H1 (cell line): ENCODE data around the gene ODC1. TPM values are rescaled to one million over a fixed set of nuclear protein-coding genes. Genes with fewer than 3 reads are reported as not detected.

Experiments used
- CTCF ChIA-PET: fragments of 300-600 bp; sonication (Branson Sonifier 250); formaldehyde crosslinking; loops from one replicate; lab custom pipeline; 2021; ENCODE audit not compliant: partially characterized antibody; lab: Charles Lee
- POLR2A ChIA-PET: fragments of 300-600 bp; sonication (Branson Sonifier 250); formaldehyde crosslinking; loops from one replicate; lab custom pipeline; 2021; ENCODE audit warnings: inconsistent platforms; ENCODE audit not compliant: partially characterized antibody; lab: Charles Lee
- DNase-seq, 2 experiments: peaks; one replicate each; pipeline versions ENCODE4 v3.0.0 to v3.0.0-alpha.2; 2010 to 2022; ENCODE audit warnings: low spot score in 2 of 2, low read depth in 1 of 2, mixed read lengths in 1 of 2
- FAIRE-seq: peaks from 2 replicates; lab custom pipeline; 2011; peaks lifted over from hg19 to GRCh38; lab: Jason Lieb, UNC
- H2AFZ ChIP-seq: 2 replicates; pipeline ENCODE4 v1.8.1; 2012; ENCODE audit warnings: low read length, inconsistent platforms
- H2AK5ac ChIP-seq: 2 replicates; pipeline ENCODE4 v1.6.1; 2013; ENCODE audit warnings: low read depth, low read length
- H2BK120ac ChIP-seq: replicated peaks from 2 replicates; pipeline ENCODE3; 2013; ENCODE audit warnings: low read depth, low read length, inconsistent platforms
- H2BK12ac ChIP-seq: 2 replicates; pipeline ENCODE4 v1.6.1; 2013; ENCODE audit warnings: low read depth, low read length
- H2BK15ac ChIP-seq: 2 replicates; pipeline ENCODE4 v1.6.1; 2013; ENCODE audit warnings: low read length
- H2BK20ac ChIP-seq: 2 replicates; pipeline ENCODE4 v1.6.1; 2013; ENCODE audit warnings: low read length
- H2BK5ac ChIP-seq: 2 replicates; pipeline ENCODE4 v1.6.1; 2013; ENCODE audit warnings: low read depth, low read length
- H3K14ac ChIP-seq: 2 replicates; pipeline ENCODE4 v1.6.1; 2013; ENCODE audit warnings: inconsistent platforms; ENCODE audit not compliant: insufficient read length
- H3K18ac ChIP-seq: 2 replicates; pipeline ENCODE4 v1.6.1; 2013; ENCODE audit warnings: low read length; ENCODE audit errors: extremely low read depth
- H3K23ac ChIP-seq: 2 replicates; pipeline ENCODE4 v1.6.1; 2013; ENCODE audit warnings: inconsistent platforms; ENCODE audit not compliant: insufficient read length
- H3K23me2 ChIP-seq: 2 replicates; pipeline ENCODE4 v1.6.1; 2013; ENCODE audit warnings: low read depth, low read length
- H3K27ac ChIP-seq: 2 replicates; pipeline ENCODE4 v1.6.1; 2011; ENCODE audit warnings: low read depth, low read length, inconsistent platforms
- H3K27me3 ChIP-seq, 4 experiments: replicated peaks in 1 of 4; 1 replicate in 1 of 4; 2 replicates in 3 of 4; pipeline versions ENCODE4 v1.6.1 to v1.8.1; 2011 to 2013; ENCODE audit warnings: low read length in 3 of 4, mild to moderate bottlenecking in 3 of 4, inconsistent platforms in 2 of 4, mixed read lengths in 2 of 4, moderate library complexity in 1 of 4; ENCODE audit not compliant: control insufficient read depth in 3 of 4, insufficient read depth in 3 of 4; ENCODE audit errors: extremely low read depth in 1 of 4
- H3K36me3 ChIP-seq, 4 experiments: 2 replicates each; pipeline versions ENCODE4 v1.6.1 to v1.8.1; 2011 to 2013; ENCODE audit warnings: mild to moderate bottlenecking in 4 of 4, low read length in 3 of 4, moderate library complexity in 2 of 4, control low read depth in 1 of 4, inconsistent platforms in 1 of 4; ENCODE audit not compliant: insufficient read depth in 4 of 4, control insufficient read depth in 2 of 4
- H3K4ac ChIP-seq: replicated peaks from 2 replicates; pipeline ENCODE3; 2013; ENCODE audit warnings: low read length, low read depth, mixed read lengths, inconsistent platforms; ENCODE audit not compliant: insufficient read length
- H3K4me1 ChIP-seq, 4 experiments: replicated peaks in 1 of 4; 1 replicate in 1 of 4; 2 replicates in 3 of 4; pipeline versions ENCODE4 v1.6.1 to v1.8.1; 2011 to 2013; ENCODE audit warnings: low read length in 3 of 4, inconsistent platforms in 2 of 4, mixed read lengths in 1 of 4; ENCODE audit not compliant: insufficient read depth in 4 of 4, control insufficient read depth in 3 of 4
- H3K4me2 ChIP-seq, 2 experiments: 2 replicates each; pipeline versions ENCODE4 v1.6.1 to v1.8.1; 2011 to 2013; ENCODE audit warnings: low read depth in 2 of 2, low read length in 2 of 2, control low read depth in 1 of 2, inconsistent platforms in 1 of 2, mild to moderate bottlenecking in 1 of 2; ENCODE audit not compliant: insufficient read depth in 1 of 2
- H3K4me3 ChIP-seq, 4 experiments: fragments of 200-600, 300-600 bp in 1 of 4; sonication (generic), shearing (Covaris generic), sonication (Bioruptor Twin) in 1 of 4; 2 replicates each; pipeline versions ENCODE4 v1.5.1 to v1.8.1; 2011 to 2016; ENCODE audit warnings: low read length in 4 of 4, low read depth in 3 of 4, control low read depth in 2 of 4, inconsistent platforms in 2 of 4, mild to moderate bottlenecking in 2 of 4, mixed read lengths in 1 of 4, moderate library complexity in 1 of 4; ENCODE audit not compliant: insufficient read depth in 2 of 4; ENCODE audit errors: extremely low read depth in 1 of 4
- H3K56ac ChIP-seq: replicated peaks from 2 replicates; pipeline ENCODE3; 2013; ENCODE audit warnings: low read depth, mild to moderate bottlenecking, mixed read lengths, low read length, inconsistent platforms; ENCODE audit not compliant: insufficient read length
- H3K79me1 ChIP-seq: 2 replicates; pipeline ENCODE4 v1.6.1; 2013; ENCODE audit warnings: low read depth, low read length, control low read depth
- H3K79me2 ChIP-seq, 2 experiments: 2 replicates each; pipeline versions ENCODE4 v1.6.1 to v1.8.1; 2012 to 2013; ENCODE audit warnings: low read length in 2 of 2, mild to moderate bottlenecking in 2 of 2, inconsistent platforms in 1 of 2; ENCODE audit not compliant: insufficient read depth in 2 of 2, control insufficient read depth in 1 of 2
- H3K9ac ChIP-seq, 4 experiments: replicated peaks in 1 of 4; 1 replicate in 1 of 4; 2 replicates in 3 of 4; pipeline versions ENCODE4 v1.6.1 to v1.8.1; 2011 to 2013; ENCODE audit warnings: low read depth in 3 of 4, low read length in 3 of 4, control low read depth in 2 of 4, mild to moderate bottlenecking in 2 of 4, moderate library complexity in 2 of 4, inconsistent platforms in 1 of 4; ENCODE audit errors: extremely low read depth in 1 of 4
- H3K9me3 ChIP-seq, 2 experiments: 2 replicates each; pipeline versions ENCODE4 v1.6.1 to v1.8.1; 2012 to 2013; ENCODE audit warnings: mild to moderate bottlenecking in 2 of 2, moderate library complexity in 2 of 2, control low read depth in 1 of 2, inconsistent platforms in 1 of 2, low read depth in 1 of 2, low read length in 1 of 2, mixed read lengths in 1 of 2; ENCODE audit not compliant: insufficient read depth in 2 of 2
- H4K20me1 ChIP-seq, 2 experiments: replicated peaks in 1 of 2; 2 replicates each; pipeline versions ENCODE3 to v1.8.1; 2011 to 2013; ENCODE audit warnings: inconsistent platforms in 2 of 2, low read length in 2 of 2, mild to moderate bottlenecking in 1 of 2; ENCODE audit not compliant: insufficient read depth in 2 of 2, control insufficient read depth in 1 of 2
- H4K5ac ChIP-seq: 2 replicates; pipeline ENCODE4 v1.6.1; 2013; ENCODE audit warnings: low read length, low read depth, mixed read lengths, inconsistent platforms; ENCODE audit not compliant: insufficient read length
- H4K8ac ChIP-seq: 2 replicates; pipeline ENCODE4 v1.8.0; 2013; ENCODE audit warnings: mild to moderate bottlenecking, moderate library complexity, low read length, inconsistent platforms; ENCODE audit not compliant: insufficient read depth; ENCODE audit errors: extremely low read depth
- H4K91ac ChIP-seq: replicated peaks from 2 replicates; pipeline ENCODE3; 2013; ENCODE audit warnings: low read length, mixed read lengths, inconsistent platforms; ENCODE audit not compliant: insufficient read length
- BCL11A ChIP-seq, 2 experiments: IDR thresholded peaks; one replicate each; pipeline ENCODE4 v1.6.1; 2011; ENCODE audit warnings: low read depth in 2 of 2, low read length in 2 of 2, mild to moderate bottlenecking in 2 of 2
- CTBP2 ChIP-seq: IDR thresholded peaks from 2 replicates; pipeline ENCODE4 v1.7.0; 2011; ENCODE audit warnings: borderline replicate concordance, mild to moderate bottlenecking, moderate library complexity, mixed read lengths, low read length; ENCODE audit not compliant: insufficient read depth, insufficient read length
- EGR1 ChIP-seq: IDR thresholded peaks from 2 replicates; pipeline ENCODE4 v1.6.1; 2011; ENCODE audit warnings: low read depth, low read length, borderline replicate concordance
- EP300 ChIP-seq, 2 experiments: IDR thresholded peaks; 1 replicate in 1 of 2; 2 replicates in 1 of 2; pipeline ENCODE4 v1.6.1; 2011 to 2012; ENCODE audit warnings: low read depth in 2 of 2, low read length in 2 of 2, mild to moderate bottlenecking in 2 of 2, borderline replicate concordance in 1 of 2, inconsistent platforms in 1 of 2, moderate library complexity in 1 of 2
- GTF2F1 ChIP-seq: IDR thresholded peaks from 2 replicates; pipeline ENCODE4 v1.6.1; 2012; ENCODE audit warnings: low read depth, low read length, improper control_type of control experiment, borderline replicate concordance
- HDAC2 ChIP-seq, 2 experiments: fragments of 300-600 bp in 1 of 2; sonication (generic) in 1 of 2; IDR thresholded peaks; 2 replicates each; pipeline ENCODE4 v1.6.1; 2011 to 2012; ENCODE audit warnings: low read depth in 2 of 2, low read length in 2 of 2, mild to moderate bottlenecking in 2 of 2, moderate library complexity in 2 of 2, borderline replicate concordance in 1 of 2, inconsistent platforms in 1 of 2
- HDAC6 ChIP-seq: IDR thresholded peaks from one replicate; pipeline ENCODE4 v1.7.1; 2012; ENCODE audit warnings: low read depth, mild to moderate bottlenecking, inconsistent platforms, low read length, moderate library complexity
- KDM4A ChIP-seq: IDR thresholded peaks from one replicate; pipeline ENCODE4 v1.7.1; 2012; ENCODE audit warnings: low read depth, mild to moderate bottlenecking, moderate library complexity, low read length, inconsistent platforms; ENCODE audit not compliant: severe bottlenecking
- RAD21 ChIP-seq, 2 experiments: IDR thresholded peaks in 1 of 2; conservative IDR thresholded peaks in 1 of 2; 2 replicates each; pipeline ENCODE4 v1.6.1; 2011; ENCODE audit warnings: low read depth in 2 of 2, low read length in 2 of 2, improper control_type of control experiment in 1 of 2, inconsistent platforms in 1 of 2, mild to moderate bottlenecking in 1 of 2, moderate library complexity in 1 of 2
- RNF2 ChIP-seq: fragments of 200-900, 300-1000 bp; sonication (generic); IDR thresholded peaks from 2 replicates; pipeline ENCODE4 v1.7.1; 2016; ENCODE audit warnings: borderline replicate concordance, low read depth, mild to moderate bottlenecking, antibody characterized with exemption, low read length; ENCODE audit not compliant: poor library complexity, severe bottlenecking; ENCODE audit errors: missing control alignments
- SP4 ChIP-seq: IDR thresholded peaks from 2 replicates; pipeline ENCODE4 v1.6.1; 2012; ENCODE audit warnings: low read length, inconsistent platforms
- SRF ChIP-seq: IDR thresholded peaks from 2 replicates; pipeline ENCODE4 v1.6.1; 2011; ENCODE audit warnings: mild to moderate bottlenecking, low read depth, low read length, moderate library complexity
- TCF12 ChIP-seq: IDR thresholded peaks from 2 replicates; pipeline ENCODE4 v1.6.1; 2011; ENCODE audit warnings: low read depth, mild to moderate bottlenecking, low read length
- WGBS, 2 experiments: shearing (Covaris generic) in 1 of 2; methylation state at CpG; one replicate each; pipeline versions ENCODE4 v1.1.6 to v1.1.7; 2013 to 2015; ENCODE audit warnings: low lambda C conversion rate in 2 of 2, mixed read lengths in 2 of 2, inconsistent platforms in 1 of 2, low coverage in 1 of 2, missing lambda C conversion rate in 1 of 2; ENCODE audit not compliant: insufficient replicate concordance in 2 of 2, insufficient coverage in 1 of 2, insufficient read length in 1 of 2; ENCODE audit errors: extremely low coverage in 1 of 2, missing lambda C conversion rate in 1 of 2; 5-methylcytosine and 5-hydroxymethylcytosine counted together
- polyA plus RNA-seq, 7 experiments: library from polyadenylated mRNA; depleted of rRNA in 3 of 7; stranded (reverse) in 5 of 7; unstranded in 2 of 7; fragments of >200 nt in 5 of 7; fragments of 200-250 nt in 2 of 7; gene quantifications; 1 replicate in 5 of 7; 2 replicates in 1 of 7; 4 replicates in 1 of 7; pipeline versions ENCODE4 v1.2.1 to v1.2.3, GENCODE V29; 2011 to 2013; ENCODE audit warnings: missing spikeins in 2 of 7, mixed read lengths in 2 of 7
- total RNA-seq: library from RNA; stranded (reverse); fragmentation: NEBNext Ultra II Directional; extraction: Animal tissue kit (Norgen Biotek cat#: 25700); gene quantifications from 2 replicates; pipeline ENCODE4 v1.2.1, GENCODE V29; 2021

The ODC1 gene
- total and polyA plus RNA-seq, 2 of the 8 experiments (the other 6 are each of a cell fraction or from before 2014, with no cell fraction given): 57.2 to 76.7 TPM

GRCh38 chr2:10422251-10422650 is 25.9 kb downstream of the ODC1 start:
- no peak overlapping the region for H2BK12ac ChIP-seq
- H4K5ac ChIP-seq: no peak overlapping the region
- H3K4ac ChIP-seq: no peak overlapping the region
- H2BK20ac ChIP-seq: no peak overlapping the region
- H3K4me1 ChIP-seq: no peaks in the 10 kb centered on the region
- H2BK15ac ChIP-seq: no peak overlapping the region
- POLR2A ChIA-PET: no interaction called here
- H2BK120ac ChIP-seq: no peak overlapping the region
- H3K27ac ChIP-seq: no peak overlapping the region
- no peaks in the 10 kb centered on the region for H3K9me3 ChIP-seq
- no peak overlapping the region for H3K4me3 ChIP-seq
- peaks cover 0 to 2% of the 10 kb centered on the region in 2 experiments for H4K20me1 ChIP-seq
- no peak for TF ChIP-seq CTBP2
- TF ChIP-seq SP4: no peak
- no peak for TF ChIP-seq HDAC2 (IDR thresholded peaks at IDR 0.05; ENCODE audit: borderline replicate concordance in 1 of 2, low read depth in 2 of 2, low read length in 2 of 2)
- TF ChIP-seq BCL11A (IDR thresholded peaks at IDR 0.05; ENCODE audit: low read depth in 2 of 2, low read length in 2 of 2): no peak
- TF ChIP-seq EP300 (IDR thresholded peaks at IDR 0.05; ENCODE audit: borderline replicate concordance in 1 of 2, low read depth in 2 of 2, low read length in 2 of 2): no peak
- no peak for TF ChIP-seq RAD21 (IDR thresholded peaks at IDR 0.05 in 1 of 2, conservative IDR thresholded peaks at IDR 0.05 in 1 of 2; ENCODE audit: low read depth in 2 of 2, low read length in 2 of 2)
- no peak for TF ChIP-seq EGR1
- no peak for TF ChIP-seq SRF
- no peak for TF ChIP-seq HDAC6
- TF ChIP-seq GTF2F1: no peak
- TF ChIP-seq TCF12: no peak
- TF ChIP-seq RNF2: no peak
- no peak for TF ChIP-seq KDM4A
- H3K36me3 ChIP-seq: no peaks in the 10 kb centered on the region
- H3K79me1 ChIP-seq: no peaks in the 10 kb centered on the region
- H3K18ac ChIP-seq: no peak overlapping the region
- no peaks in the 10 kb centered on the region for H3K79me2 ChIP-seq
- no peaks in the 10 kb centered on the region for H3K27me3 ChIP-seq
- no peak overlapping the region for H4K91ac ChIP-seq
- no peak overlapping the region for H3K23ac ChIP-seq
- H3K4me2 ChIP-seq: no peak overlapping the region
- H3K14ac ChIP-seq: no peak overlapping the region
- H2BK5ac ChIP-seq: no peak overlapping the region
- H2AK5ac ChIP-seq: no peak overlapping the region
- FAIRE-seq (no peak), DNase-seq (no peak)
- no peak overlapping the region for H2AFZ ChIP-seq
- CTCF ChIA-PET: interaction anchor here (1.7 to 3.1 kb wide), 2 partner anchors 10 to 13 kb away, joined by 8 to 16 read pairs; no protein-coding TSS in a partner anchor
- H3K56ac ChIP-seq: no peak overlapping the region
- H3K9ac ChIP-seq: no peak overlapping the region
- H4K8ac ChIP-seq: no peak overlapping the region
- 95% methylated on average over 6 of the region's 6 CpGs; no CpG with 5 or more reads in 1 of the 2 experiments for WGBS, 2 experiments
- H3K23me2 ChIP-seq: no peaks in the 10 kb centered on the region
